K562 treated with DMSO at 1 percent for 48 hours (cell line): ENCODE measurements around the gene TOMM20. TPM values are rescaled to one million over a fixed set of nuclear protein-coding genes. Genes with fewer than 3 reads are reported as not detected.

ENCODE experiments used
- total RNA-seq: library from RNA; unstranded; fragments of 300-600 nt; gene quantifications from 2 replicates; pipeline ENCODE4 v1.2.3, GENCODE V29; 2022; ENCODE audit warnings: low replicate concordance; ENCODE audit errors: extremely low read depth

TOMM20 gene
- total RNA-seq: not detected in 2 replicates

GRCh38 chr1:235128456-235129328 is at the start of gene TOMM20:
Gene TOMM20 (minus strand): TSS chr1:235128837. CDS start chr1:235128715, 122 bp downstream.

GRCh38 chr1:235160957-235161684 is 32.5 kb upstream of the TOMM20 start, which contains the start of gene RBM34:
Gene RBM34 (minus strand): TSS chr1:235161250. CDS start chr1:235161226, 24 bp downstream.

Other genes with a start within 250 kb of the TOMM20 start
- gene RBM34, start 32.4 kb upstream of the TOMM20 start, total RNA-seq: not detected in 2 replicates
- gene ARID4B, start 199.3 kb upstream of the TOMM20 start, total RNA-seq: not detected in 2 replicates
- not detected in 2 replicates for gene GGPS1, start 199.7 kb upstream of the TOMM20 start, total RNA-seq
- gene TBCE, start 238.6 kb upstream of the TOMM20 start, total RNA-seq: not detected in 2 replicates